ENCODE data around the gene CDK16. TPM values are rescaled to one million over a fixed set of nuclear protein-coding genes. Genes with fewer than 3 reads are reported as not detected.
A peak's percentile ranks its signal among the peaks of the same experiment; 100 is the strongest.

CDK16 gene
- total RNA-seq, 1 experiment from 2014 or later = 82.1 TPM

- H2AFZ ChIP-seq = no peak overlapping the region
- H3F3A ChIP-seq (ENCODE audit: insufficient read depth, low read depth) = peaks cover 9% of the 10 kb centered on the region
- H3K79me2 ChIP-seq (ENCODE audit: low read depth) = peaks cover 15% of the 10 kb centered on the region
- H3K4me3 ChIP-seq = no peak overlapping the region
- H3K27ac ChIP-seq = no peak overlapping the region
- no peaks in the 10 kb centered on the region for H3K9me2 ChIP-seq (ENCODE audit: insufficient read depth)
- no TSS peak for BruUV-seq (replicated peaks)
- no peaks in the 10 kb centered on the region for H3K36me3 ChIP-seq (ENCODE audit: low read depth)
- DNase-seq = no peak
- H3K4me2 ChIP-seq = no peak overlapping the region
- peaks cover 11% of the 10 kb centered on the region for H3K4me1 ChIP-seq (replicated peaks; ENCODE audit: insufficient read depth)
- intact Hi-C loops (cut with micrococcal nuclease; ENCODE audit: unreplicated experiment) = loop anchor here (5.0 kb wide), 3 partner anchors 82 to 147 kb away; no protein-coding TSS in a partner anchor
- H3K9me3 ChIP-seq (ENCODE audit: insufficient read depth, low read depth) = no peaks in the 10 kb centered on the region
- CTCF ChIA-PET = no interaction called here
- H4K20me1 ChIP-seq (ENCODE audit: insufficient read depth) = peaks cover 4% of the 10 kb centered on the region
- POLR2A ChIA-PET (ENCODE audit: unreplicated experiment) = no interaction called here
- H3K27me3 ChIP-seq (ENCODE audit: insufficient read depth, low read depth) = no peaks in the 10 kb centered on the region
- no peak for TF ChIP-seq EZH2 (IDR thresholded peaks at IDR 0.05; ENCODE audit: low read depth)
- TF ChIP-seq CTCF (conservative IDR thresholded peaks at IDR 0.05) = no peak
Observed at GRCh38 chrX:47215291-47215900, 3.1 kb upstream of the CDK16 start.

GRCh38 chrX:47216393-47216925 lies 2.0 kb upstream of the CDK16 start:
- intact Hi-C loops (cut with micrococcal nuclease; ENCODE audit: unreplicated experiment) = loop anchor here (5.0 kb wide), 3 partner anchors 81 to 146 kb away; no protein-coding TSS in a partner anchor
- H3K9me2 ChIP-seq (ENCODE audit: insufficient read depth) = no peaks in the 10 kb centered on the region
- no TSS peak for BruUV-seq (replicated peaks)

More at GRCh38 chrX:47216393-47216925, 2.0 kb upstream of the CDK16 start:
- Histone ChIP-seq H3K4me1 (replicated peaks; ENCODE audit: insufficient read depth) (peaks cover 11% of the 10 kb centered on the region), H4K20me1 (ENCODE audit: insufficient read depth) (peaks cover 4% of the 10 kb centered on the region), H3K4me2 (peak overlapping the region; percentile 74), H3K36me3 (ENCODE audit: low read depth) (no peaks in the 10 kb centered on the region), H3K79me2 (ENCODE audit: low read depth) (peaks cover 26% of the 10 kb centered on the region), H3K27me3 (ENCODE audit: insufficient read depth, low read depth) (no peaks in the 10 kb centered on the region), H3K27ac (peak overlapping the region; percentile 90), H3K4me3 (no peak overlapping the region; the same call in 1 of the 2 replicates), H3K9me3 (ENCODE audit: insufficient read depth, low read depth) (no peaks in the 10 kb centered on the region), H2AFZ (no peak overlapping the region), H3F3A (ENCODE audit: insufficient read depth, low read depth) (peaks cover 9% of the 10 kb centered on the region)
- TF ChIP-seq CTCF (conservative IDR thresholded peaks at IDR 0.05) (no peak), EZH2 (IDR thresholded peaks at IDR 0.05; ENCODE audit: low read depth) (no peak)
- ChIA-PET CTCF (no interaction called here), POLR2A (ENCODE audit: unreplicated experiment) (no interaction called here)
- no peak for DNase-seq

Measured in PC-9 (cell line).